GM21381 (cell line): ENCODE measurements around the gene SYT1.

Source experiments
- ATAC-seq: cut with Tn5 transposase; IDR thresholded peaks from one replicate; pipeline ENCODE4 v1.9.1; 2021; ENCODE audit warnings: mild to moderate bottlenecking, moderate library complexity; ENCODE audit not compliant: unreplicated experiment

Gene SYT1

GRCh38 chr12:79125358-79125757 lies 260.8 kb downstream of the SYT1 start:
- ATAC-seq, result no peak

GRCh38 chr12:79127271-79127751 lies 262.7 kb downstream of the SYT1 start:
- peak; percentile 96 for ATAC-seq

- ATAC-seq, result no peak
Observed at GRCh38 chr12:79128956-79129355, 264.4 kb downstream of the SYT1 start.

- no peak for ATAC-seq
Observed at GRCh38 chr12:79138872-79139271, 274.3 kb downstream of the SYT1 start.

- ATAC-seq, result no peak
Observed at GRCh38 chr12:79140711-79141110, 276.1 kb downstream of the SYT1 start.

GRCh38 chr12:79141776-79142175 lies 277.2 kb downstream of the SYT1 start:
- ATAC-seq, result no peak

GRCh38 chr12:79143803-79144202 lies 279.2 kb downstream of the SYT1 start:
- no peak for ATAC-seq

GRCh38 chr12:79151956-79152355 lies 287.4 kb downstream of the SYT1 start:
- no peak for ATAC-seq

GRCh38 chr12:79155683-79156082 lies 291.1 kb downstream of the SYT1 start:
- no peak for ATAC-seq

- no peak for ATAC-seq
Observed at GRCh38 chr12:79156846-79157463, 292.4 kb downstream of the SYT1 start.

- ATAC-seq, result no peak
Observed at GRCh38 chr12:79161249-79161934, 296.8 kb downstream of the SYT1 start.

GRCh38 chr12:79162147-79162772 lies 297.7 kb downstream of the SYT1 start:
- ATAC-seq, result no peak

- no peak for ATAC-seq
Observed at GRCh38 chr12:79162948-79163347, 298.4 kb downstream of the SYT1 start.

- no peak for ATAC-seq
Observed at GRCh38 chr12:79164890-79165289, 300.3 kb downstream of the SYT1 start.

- no peak for ATAC-seq
Observed at GRCh38 chr12:79168687-79169086, 304.1 kb downstream of the SYT1 start.

GRCh38 chr12:79174626-79175025 lies 310.1 kb downstream of the SYT1 start:
- peak; percentile 94 for ATAC-seq

GRCh38 chr12:79183003-79183402 lies 318.4 kb downstream of the SYT1 start:
- ATAC-seq, result no peak

- no peak for ATAC-seq
Observed at GRCh38 chr12:79183926-79184325, 319.4 kb downstream of the SYT1 start.

GRCh38 chr12:79186506-79186905 lies 321.9 kb downstream of the SYT1 start:
- ATAC-seq, result no peak

GRCh38 chr12:79187032-79187431 lies 322.5 kb downstream of the SYT1 start:
- ATAC-seq, result no peak

GRCh38 chr12:79191391-79191790 lies 326.8 kb downstream of the SYT1 start:
- no peak for ATAC-seq

- no peak for ATAC-seq
Observed at GRCh38 chr12:79194595-79194994, 330.0 kb downstream of the SYT1 start.
